Epidermal melanocyte (primary cell): Measurements from ENCODE around the gene DLG2.

Experiments
- DNase-seq: peaks from one replicate; pipeline ENCODE4 v3.0.0; 2011; ENCODE audit warnings: low spot score; ENCODE audit not compliant: insufficient read length

DLG2 gene

DNA sequence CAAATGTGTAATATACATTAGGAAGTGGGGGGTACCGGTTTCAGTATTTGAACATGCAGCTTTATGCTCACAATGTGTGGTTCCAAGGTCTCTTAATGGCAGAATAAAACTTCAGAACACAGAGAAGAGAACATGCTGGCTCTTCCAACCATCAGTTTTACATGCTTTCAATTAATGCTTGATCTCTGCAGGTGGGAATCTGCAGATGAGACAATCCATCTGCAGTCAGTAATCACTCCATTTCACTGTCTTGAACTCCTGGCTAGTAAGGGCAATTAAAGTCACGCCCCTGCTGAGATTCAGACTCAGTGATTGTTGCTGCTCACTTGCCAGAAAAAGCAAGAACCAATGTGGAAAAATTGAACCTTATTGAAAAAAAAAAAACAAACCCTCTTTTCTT lies 945.7 kb downstream of the DLG2 start:
- DNase-seq = no peak

DNA sequence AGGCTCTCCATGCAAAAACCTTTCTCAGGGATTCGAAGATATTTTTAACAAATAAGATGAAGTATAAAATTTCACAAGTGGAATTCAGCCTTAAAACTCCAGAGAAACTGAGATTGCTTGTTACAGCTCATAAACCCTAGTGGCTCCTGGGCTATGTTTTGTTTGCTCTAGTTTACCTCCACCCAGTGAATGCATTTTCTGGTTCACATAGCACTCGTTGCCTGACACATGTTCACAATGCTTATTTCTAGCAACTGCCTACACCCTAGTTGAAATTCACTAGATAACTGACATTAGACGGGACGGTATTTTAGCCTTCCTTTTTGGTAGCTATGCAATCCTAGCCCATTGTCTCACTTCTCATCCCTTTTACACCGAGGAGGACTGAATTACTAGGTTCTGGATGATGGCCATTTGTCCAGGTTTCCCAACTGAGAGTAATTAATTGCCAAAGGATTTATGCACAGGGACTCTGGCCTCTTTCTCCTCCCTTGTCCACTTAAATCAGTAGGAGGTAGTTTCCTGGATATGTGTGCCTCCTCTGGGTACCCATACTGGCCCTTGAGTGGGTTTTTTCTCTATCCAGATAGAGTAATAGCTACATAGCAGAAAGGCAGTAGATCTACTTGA lies 951.6 kb downstream of the DLG2 start:
- DNase-seq = no peak

DNA sequence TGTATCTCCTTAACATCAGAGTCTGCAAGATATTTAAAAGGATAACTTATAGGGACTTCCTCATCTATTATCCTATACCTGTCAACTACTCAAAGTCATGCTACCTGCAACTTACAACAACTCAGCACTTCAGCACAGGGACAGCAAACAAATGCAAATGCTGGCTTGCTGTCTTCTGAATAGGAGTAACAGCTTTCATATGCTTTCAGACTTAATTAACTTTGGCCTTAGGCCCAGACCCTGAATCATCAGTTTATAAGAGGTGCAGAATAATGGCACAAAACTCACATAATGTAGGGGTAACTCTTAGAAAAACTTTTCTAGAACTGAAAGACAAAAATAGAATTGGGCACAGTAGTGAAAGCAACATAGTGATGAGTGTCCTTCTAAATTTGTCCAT lies 953.4 kb downstream of the DLG2 start:
- no peak for DNase-seq

DNA sequence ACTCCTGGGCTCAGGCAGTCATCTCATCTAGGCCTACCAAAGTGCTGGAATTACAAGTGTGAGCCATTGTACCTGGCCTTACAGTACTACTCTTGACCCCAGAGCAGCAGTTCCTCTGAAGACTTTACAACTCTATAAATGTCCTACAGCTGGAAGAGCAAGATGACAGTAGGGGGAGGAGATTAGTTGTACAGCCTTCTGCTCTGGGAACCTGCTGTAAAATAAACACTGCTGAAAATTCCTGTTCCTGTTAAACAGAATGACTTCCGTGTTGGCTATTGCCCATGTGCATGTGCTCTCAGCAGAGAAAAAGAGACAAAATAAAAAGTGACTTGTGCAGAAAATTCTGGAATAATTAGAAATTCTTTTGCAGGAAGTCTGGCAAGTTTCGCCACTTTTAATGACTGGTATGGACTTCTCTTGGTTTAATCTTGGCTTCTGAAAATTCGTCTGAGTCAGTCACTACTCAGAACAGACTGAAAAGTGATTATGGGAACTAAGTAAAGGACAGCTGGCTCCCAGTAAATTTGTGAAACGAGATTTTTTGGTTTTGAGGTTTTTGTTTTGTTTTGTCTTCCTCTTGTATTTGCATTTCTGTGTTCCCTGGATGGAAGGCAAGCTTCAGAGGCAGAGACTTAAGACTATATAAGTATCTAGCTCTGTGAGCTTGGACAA lies 955.7 kb downstream of the DLG2 start:
- no peak for DNase-seq

DNA sequence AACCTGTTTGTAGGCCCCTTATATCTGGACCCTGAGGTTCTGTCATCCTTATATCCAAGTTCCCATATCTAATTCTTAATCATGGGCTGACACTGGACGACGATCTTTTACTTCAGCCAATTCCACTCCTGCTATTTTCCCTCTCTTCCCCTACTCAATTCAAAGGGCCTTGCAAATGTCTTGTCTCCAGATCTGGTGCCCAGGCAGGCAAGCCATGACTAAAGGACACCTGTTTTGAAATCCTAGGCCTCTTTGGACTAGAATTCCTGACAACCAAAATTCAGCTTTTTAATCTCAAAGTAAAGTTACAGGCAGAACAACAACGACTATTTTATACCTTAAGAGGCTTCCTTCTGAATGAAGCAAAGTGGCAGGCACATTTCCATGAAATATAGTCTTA lies 963.4 kb downstream of the DLG2 start:
- no peak for DNase-seq

DNA sequence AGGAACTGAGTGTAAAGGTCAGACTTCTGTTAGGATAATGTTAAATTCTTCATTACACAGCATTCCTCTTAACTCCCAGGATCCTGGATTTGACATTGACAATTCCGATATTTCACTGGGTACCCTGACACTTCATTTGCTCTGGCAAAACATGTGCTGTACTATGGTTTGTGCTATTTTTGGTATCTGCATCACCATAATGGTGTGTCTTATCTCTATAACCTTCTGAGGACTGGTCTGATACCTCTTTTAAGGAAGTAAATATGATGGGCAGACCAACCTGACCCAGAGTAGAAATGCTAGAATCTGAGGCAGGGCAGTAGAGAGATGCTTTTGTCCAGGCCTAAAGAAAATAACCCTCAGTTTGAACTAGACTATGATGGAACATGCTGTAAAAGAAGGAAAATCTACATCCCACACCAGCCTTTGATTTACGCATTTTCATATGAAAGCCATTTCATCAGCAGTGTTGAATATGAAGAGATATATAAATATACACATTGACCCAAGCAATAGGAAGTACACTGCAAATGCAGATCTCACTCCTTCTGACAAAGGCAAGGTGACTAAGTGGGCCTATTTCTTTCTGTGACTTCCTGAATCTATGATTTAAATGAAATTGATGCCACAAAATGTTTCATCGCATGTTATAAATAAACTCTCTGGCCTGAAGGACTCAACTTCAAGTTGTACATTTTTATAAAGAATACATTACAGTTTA lies 966.7 kb downstream of the DLG2 start:
- no peak for DNase-seq

DNA sequence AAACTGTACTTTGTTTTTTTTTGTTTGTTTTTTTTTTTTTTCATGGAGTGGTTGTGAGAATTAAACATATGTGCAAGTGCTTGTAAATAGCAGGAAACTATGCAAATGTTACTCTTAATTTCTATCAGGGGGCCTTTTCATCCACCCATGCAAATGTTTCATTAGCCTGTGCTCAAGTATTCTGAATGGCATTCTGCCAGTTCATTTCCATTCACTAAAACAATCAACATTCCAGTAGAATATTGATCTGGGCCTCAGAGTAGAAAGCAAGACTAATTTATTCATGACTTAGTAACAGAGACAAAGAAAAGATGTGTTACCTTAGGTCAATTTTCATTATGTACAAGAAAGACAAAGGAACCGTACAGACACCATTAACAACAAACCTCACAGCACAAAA lies 971.4 kb downstream of the DLG2 start:
- no peak for DNase-seq

DNA sequence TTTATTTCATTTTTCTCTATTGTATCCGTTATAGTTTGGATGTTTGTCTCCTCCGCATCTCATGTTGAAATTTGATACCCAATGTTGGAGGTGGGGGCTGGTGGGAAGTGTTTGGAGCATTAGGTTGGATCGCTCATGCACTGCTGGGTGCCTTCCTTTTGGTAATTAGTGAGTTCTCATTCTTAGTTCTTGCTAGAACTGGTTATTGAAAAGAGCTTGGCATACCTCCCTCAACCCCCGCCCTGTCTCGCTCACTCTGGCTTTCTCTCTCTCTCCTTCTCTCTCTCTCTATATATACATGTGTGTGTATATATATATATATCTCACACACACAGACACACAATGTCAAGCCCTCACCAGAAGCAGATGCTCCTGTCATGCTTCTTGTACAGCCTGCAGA lies 978.7 kb downstream of the DLG2 start:
- no peak for DNase-seq

DNA sequence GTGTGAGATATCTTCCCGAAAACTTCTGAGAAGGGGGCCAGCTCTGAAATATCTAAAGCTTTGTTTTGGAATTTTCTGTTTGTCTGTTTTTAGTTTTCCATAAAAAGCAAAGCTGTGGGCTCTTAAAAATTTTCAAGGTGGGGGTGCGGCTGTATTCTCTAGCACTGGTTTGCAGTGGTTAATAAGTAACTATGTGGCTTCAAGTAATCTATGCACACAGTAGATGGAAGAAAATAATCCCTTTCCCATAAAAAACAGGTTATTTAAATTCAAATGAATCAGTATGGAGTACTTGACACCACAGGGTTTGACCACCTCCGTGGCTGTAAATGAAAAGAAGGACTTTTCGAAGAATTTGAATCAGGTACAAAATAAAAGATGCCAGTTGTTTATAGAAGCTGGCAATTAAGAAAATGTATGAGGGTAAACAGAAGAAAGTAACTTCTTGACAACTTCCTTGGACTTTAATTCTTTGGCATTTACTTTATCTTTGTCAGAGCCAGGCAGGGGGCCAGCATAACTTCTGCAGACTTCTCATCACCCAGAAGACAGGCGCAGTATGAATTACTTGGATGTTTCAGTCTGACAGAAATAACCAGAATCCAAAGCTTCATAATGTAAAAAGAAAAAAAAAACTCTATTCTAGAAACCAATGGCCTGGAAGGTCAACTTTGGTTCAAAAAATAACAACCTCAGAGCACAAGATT lies 981.0 kb downstream of the DLG2 start:
- no peak for DNase-seq

DNA sequence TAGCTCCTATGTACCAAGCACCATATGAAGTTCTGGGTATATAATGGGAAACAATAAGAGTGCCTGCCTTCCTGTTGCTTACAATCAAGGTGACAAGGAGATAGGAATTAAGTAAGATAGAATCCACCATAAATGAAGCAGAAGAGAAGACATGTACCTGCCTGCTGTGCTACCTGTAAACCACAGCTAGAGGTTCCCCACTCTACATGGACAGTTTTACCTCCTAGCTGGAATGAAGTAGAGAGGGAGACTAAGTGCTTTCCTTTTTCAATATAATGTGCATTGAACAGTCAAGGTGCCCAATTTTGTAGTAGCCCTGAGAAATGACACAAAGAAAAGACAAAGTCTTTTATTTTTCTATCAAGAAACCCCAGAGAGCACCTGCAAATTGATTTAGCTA lies 984.6 kb downstream of the DLG2 start:
- no peak for DNase-seq

DNA sequence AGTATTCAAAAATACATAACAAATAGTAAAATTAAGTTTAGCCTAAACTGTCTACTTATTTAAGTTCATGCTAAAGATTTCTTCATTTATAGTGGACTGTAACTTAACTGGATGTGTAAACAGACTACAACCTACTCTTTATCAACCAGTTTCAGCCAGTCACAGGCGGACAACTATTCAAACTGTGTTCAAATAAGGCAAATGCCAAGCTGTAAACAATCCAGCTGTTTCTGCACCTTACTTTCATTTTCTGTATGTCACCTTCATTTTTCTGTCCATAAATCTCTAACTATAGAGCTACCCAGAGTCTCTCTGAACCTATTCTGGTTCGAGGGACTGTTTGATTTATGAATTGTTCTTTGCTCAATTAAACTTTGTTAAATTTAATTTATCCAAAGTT lies 992.8 kb downstream of the DLG2 start:
- DNase-seq = no peak

DNA sequence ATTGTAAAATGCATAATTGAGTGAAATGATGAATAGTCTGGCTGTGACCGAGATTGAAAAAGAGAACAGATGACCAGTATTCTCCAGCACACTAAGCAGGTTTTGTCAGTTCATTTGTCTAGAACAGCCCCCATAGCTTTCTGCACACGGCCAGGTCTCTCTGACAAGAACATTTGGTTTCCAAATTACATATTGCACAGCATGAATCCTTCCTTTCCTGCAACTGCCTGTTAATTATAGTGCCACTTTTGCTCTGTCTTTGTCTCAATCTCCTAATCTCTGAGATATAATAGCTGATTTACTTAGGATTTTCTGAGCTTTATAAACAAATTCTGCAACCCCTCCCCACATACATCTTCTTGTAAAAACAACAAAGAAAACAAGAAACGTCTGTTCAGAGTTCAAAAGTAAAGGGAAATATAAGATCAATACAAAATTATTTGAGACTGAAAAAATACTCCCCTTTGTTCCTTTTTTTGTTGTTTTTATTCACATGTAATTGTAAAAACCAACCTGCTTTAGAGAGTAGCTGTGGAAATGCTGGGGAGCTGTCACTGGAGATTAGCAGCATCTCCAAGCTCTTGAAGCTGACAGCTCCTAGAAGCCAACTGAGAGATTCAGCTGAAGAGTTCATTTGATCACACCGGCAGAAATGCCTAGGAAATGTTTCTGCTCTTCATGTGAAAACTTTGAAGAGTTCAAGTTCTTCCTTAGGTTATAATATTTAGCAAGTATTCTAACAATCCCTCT lies 998.1 kb downstream of the DLG2 start:
- no peak for DNase-seq

DNA sequence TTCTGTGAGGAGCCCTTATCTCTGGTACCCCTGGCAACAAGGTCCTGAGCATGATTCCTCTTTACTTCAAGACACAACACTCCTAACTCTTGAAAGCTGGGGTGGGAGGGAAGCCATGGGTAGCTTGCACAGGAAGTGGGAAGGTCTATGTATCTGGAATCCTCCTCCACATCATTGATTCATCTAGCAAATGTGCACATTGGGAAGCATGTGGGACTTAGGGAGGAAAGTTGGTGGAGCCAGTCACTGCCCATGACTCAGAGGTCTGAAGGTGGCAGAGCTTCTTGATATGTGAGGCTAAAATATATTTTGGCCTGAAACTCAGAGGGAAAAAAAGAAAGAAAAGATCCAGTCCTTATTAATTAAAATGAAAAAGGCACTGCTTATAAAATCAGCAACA lies 1000.9 kb downstream of the DLG2 start:
- no peak for DNase-seq

DNA sequence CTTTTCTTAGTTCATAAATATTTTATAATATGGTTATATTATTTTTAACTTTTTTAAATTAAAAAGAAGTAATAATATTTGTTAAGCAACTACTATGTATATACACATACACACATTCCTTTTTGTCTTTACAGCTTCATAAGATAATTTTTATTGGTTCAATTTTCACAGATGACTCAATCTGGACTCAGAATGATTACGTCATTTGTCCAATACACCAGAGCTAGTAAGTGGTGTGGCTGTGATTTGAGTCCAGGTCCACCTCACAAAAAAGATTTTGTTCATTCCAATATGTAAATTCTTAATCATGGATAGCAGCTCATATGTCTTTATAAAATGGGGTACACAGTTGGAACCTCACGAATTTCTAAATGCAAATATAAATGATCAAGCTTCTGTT lies 1014.5 kb downstream of the DLG2 start:
- no peak for DNase-seq

DNA sequence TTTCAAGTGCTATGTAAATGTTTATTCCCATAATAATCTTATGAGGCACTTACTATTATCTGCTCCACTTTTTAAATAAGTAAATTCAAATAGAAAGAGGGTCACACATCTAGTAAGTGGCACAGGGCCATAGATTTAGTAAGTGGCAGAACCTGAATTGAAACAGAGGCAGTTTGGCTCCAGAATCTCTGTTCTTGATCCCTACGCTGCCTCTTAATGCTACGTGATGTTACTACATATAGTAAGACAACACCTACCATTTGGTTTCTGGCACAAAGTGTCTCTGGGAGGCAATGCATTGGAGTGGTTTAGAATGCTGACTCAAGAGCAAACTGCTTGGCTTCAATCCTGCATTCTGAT lies 1018.3 kb downstream of the DLG2 start:
- DNase-seq = no peak

DNA sequence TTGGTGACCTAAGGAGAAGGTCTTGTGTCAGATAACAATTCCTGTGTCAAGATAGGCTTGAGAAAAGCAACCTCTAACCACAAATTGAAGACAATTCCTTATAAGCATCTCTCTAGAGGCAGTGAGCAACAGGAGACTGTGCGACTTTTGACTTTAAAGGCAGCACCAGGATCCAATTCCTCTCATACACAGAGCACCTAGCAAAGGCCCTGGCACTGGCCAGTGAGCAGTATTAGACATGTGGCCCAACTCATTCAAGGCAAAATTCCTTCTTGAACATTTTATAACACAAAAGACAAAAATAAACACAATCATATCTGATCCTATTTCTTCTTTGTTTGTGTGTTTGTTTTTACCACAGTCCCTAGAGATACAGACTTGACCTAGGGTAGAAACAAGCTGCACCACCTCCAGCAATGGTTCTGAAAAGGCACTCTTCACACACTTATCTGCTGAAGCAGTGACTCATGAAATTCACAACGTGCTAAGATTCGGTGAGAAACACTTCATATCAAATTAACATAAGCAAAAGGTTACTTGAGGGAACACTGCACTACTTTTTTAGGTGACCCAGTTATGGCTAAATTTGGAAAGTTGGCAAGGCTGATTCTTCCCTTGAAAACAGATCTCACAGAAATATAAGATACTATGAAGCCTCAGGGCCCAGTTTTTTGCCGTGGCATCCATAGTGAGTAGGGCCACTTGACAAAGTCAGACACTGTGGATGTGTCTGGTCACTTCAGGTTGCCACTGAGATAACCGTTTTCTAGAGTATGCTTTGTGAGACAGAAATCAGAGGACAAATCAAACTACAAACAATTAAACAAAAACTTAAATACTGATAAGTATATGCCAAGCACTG lies 1018.9 kb downstream of the DLG2 start:
- no peak for DNase-seq

DNA sequence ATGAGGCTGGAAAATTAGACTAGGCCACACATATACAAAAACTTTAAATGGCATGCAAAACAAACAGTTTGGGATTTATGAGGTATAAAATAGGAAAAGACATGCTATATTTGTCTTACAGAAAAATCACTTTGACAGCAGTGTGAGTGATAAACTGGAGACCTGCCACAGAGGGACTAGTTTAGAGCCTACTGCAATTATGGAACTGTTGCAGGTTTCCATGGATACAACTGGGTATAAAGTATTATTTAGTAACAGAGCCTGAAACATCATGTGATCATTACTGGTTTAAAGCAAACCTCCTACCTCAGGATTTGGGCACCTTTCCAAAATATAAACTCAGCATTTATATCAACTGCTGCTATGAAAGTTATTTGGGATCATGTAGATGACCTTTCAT lies 1032.5 kb downstream of the DLG2 start:
- no peak for DNase-seq

DNA sequence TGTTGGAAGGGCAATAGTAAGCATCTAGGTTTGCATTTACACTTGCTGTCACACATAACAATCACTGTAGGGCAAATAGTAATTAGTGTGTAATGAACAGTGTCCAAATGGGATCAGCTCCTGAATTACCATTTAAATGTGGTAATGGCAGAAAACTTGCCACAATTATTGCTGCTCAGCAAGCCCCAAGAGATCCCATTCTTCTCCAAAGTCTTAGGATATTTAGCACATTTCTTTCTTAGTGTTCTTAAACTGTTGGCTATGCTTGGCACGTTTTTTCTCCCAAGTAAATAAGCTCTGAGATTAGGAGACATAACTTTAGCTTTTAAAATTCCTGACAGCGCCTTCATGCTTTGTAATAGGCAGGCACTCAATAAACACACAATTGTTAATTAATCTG lies 1037.0 kb downstream of the DLG2 start:
- no peak for DNase-seq

DNA sequence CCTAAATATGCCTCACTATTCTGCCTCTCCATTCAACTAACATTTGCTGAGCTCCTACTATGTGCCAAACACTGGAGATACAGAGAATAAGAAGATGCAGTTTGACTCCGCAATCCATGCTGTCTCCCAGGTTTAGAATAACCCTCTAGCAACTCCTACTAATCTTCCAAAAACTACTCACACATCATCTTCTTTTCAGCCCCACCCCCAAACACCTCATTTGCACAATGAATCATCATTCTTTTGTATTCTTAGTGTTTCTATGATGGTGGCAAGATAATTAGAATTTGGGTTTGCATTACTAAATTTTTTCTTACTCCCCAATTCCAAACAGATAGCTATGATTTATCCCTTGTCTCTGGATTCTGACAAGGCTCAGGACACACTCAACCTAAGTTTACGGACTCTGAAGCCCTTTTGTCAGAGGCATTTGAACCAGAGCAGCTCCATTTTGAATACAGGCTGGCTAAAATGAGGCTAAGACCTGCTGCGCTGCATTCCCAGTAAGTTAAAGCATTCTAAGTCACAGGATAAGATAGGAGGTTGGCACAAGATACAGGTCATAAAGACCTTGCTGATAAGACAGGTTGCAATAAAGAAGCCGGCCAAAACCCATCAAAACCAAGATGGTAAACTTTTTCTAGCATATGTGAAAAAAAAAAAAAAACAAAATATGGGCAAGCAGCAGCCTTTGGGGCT lies 1038.9 kb downstream of the DLG2 start:
- DNase-seq = no peak

DNA sequence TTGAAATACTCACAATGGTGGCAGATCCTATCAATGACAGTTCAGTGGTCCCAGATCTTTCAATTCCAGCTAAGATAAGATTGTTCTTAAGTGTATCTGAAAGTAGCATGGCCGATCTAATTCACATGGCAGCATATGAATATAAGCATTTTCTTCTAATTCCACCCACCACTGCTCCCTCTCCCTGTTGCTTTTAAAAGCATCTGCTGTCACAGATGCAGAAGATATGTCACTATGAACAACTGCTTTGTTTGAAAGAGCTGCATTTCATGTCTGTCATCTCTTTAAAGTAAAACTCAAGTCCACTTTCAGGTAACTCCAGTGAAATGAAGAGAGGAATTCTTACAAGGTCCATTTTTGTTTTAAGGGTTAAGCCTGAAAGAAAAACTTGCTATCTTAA lies 1044.0 kb downstream of the DLG2 start:
- no peak for DNase-seq
